CD8-positive, alpha-beta memory T cell (primary cell): ENCODE data around the gene CEP120. TPM values are rescaled to one million over a fixed set of nuclear protein-coding genes. Genes with fewer than 3 reads are reported as not detected.
A peak's percentile ranks its signal among the peaks of the same experiment; 100 is the strongest.
"Not testable (repeated sequence)": the region's sequence is repeated elsewhere in the genome, so short reads cannot be mapped to it uniquely, and the experiment has no call there.

Experiments
- CTCF ChIA-PET: fragments of 350-600 bp; sonication (Branson Sonifier 250); formaldehyde crosslinking; loops from one replicate; lab custom pipeline; 2021; ENCODE audit warnings: antibody characterized with exemption; lab: Charles Lee
- POLR2A ChIA-PET: fragments of 350-600 bp; sonication (Branson Sonifier 250); formaldehyde crosslinking; loops from one replicate; lab custom pipeline; 2021; ENCODE audit warnings: antibody characterized with exemption; lab: Charles Lee
- DNase-seq, 5 donors: peaks; one replicate each; pipeline versions ENCODE4 v3.0.0 to v3.0.0-alpha.2; 2020 to 2022; ENCODE audit warnings: mixed read lengths in 1 of 5
- H3K27ac ChIP-seq: one replicate; pipeline ENCODE4 v1.7.0; 2013; ENCODE audit warnings: low read depth, mild to moderate bottlenecking, low read length, moderate library complexity
- H3K27me3 ChIP-seq: 2 replicates; pipeline ENCODE4 v1.7.0; 2013; ENCODE audit warnings: low read length, mild to moderate bottlenecking; ENCODE audit not compliant: insufficient read depth, poor library complexity, severe bottlenecking
- H3K36me3 ChIP-seq: 2 replicates; pipeline ENCODE4 v1.7.0; 2013; ENCODE audit warnings: mild to moderate bottlenecking, low read length, moderate library complexity; ENCODE audit not compliant: insufficient read depth
- H3K4me1 ChIP-seq: 2 replicates; pipeline ENCODE4 v1.7.0; 2013; ENCODE audit warnings: mild to moderate bottlenecking, low read length, moderate library complexity; ENCODE audit not compliant: insufficient read depth
- H3K4me3 ChIP-seq: 2 replicates; pipeline ENCODE4 v1.7.0; 2013; ENCODE audit warnings: mild to moderate bottlenecking, low read length
- H3K9me3 ChIP-seq: 2 replicates; pipeline ENCODE4 v1.7.0; 2013; ENCODE audit warnings: mild to moderate bottlenecking, low read length
- H3K27ac Mint-ChIP-seq, 8 donors: one replicate each; pipeline ENCODE4 v1.8.0; 2020 to 2021; ENCODE audit warnings: mixed read lengths in 8 of 8, mild to moderate bottlenecking in 6 of 8, inconsistent platforms in 3 of 8, moderate library complexity in 3 of 8
- H3K27me3 Mint-ChIP-seq, 2 donors: one replicate each; pipeline ENCODE4 v1.8.0; 2020 to 2021; ENCODE audit warnings: mixed read lengths in 2 of 2, mild to moderate bottlenecking in 1 of 2, moderate library complexity in 1 of 2
- H3K36me3 Mint-ChIP-seq, 3 donors: one replicate each; pipeline ENCODE4 v1.8.0; 2020 to 2021; ENCODE audit warnings: mixed read lengths in 3 of 3, inconsistent platforms in 1 of 3, mild to moderate bottlenecking in 1 of 3
- H3K4me1 Mint-ChIP-seq, 3 donors: one replicate each; pipeline ENCODE4 v1.8.0; 2020 to 2021; ENCODE audit warnings: mixed read lengths in 3 of 3, inconsistent platforms in 1 of 3, mild to moderate bottlenecking in 1 of 3
- H3K4me3 Mint-ChIP-seq, 7 donors: one replicate each; pipeline ENCODE4 v1.8.0; 2020 to 2021; ENCODE audit warnings: mixed read lengths in 7 of 7, mild to moderate bottlenecking in 6 of 7, moderate library complexity in 4 of 7, inconsistent platforms in 2 of 7
- H3K9me3 Mint-ChIP-seq, 5 donors: one replicate each; pipeline ENCODE4 v1.8.0; 2020 to 2022; ENCODE audit warnings: mixed read lengths in 5 of 5, mild to moderate bottlenecking in 3 of 5, moderate library complexity in 2 of 5, inconsistent platforms in 1 of 5
- polyA plus RNA-seq: library from polyadenylated mRNA; unstranded; fragments of 300-500 nt; fragmentation: Illumina TruSeq; gene quantifications from one replicate; pipeline ENCODE4 v1.2.3, GENCODE V29; 2021
- total RNA-seq, 2 experiments: library from RNA; stranded (reverse); gene quantifications; one replicate each; pipeline ENCODE4 v1.2.3, GENCODE V29; 2021

Gene CEP120
- total RNA-seq = 10 to 100 TPM; 23.5 to 25.6 TPM
- polyA plus RNA-seq = 31.8 TPM

- peak within 1 kb of the TSS in 1 of 8 donors; percentile 99 for H3K27ac Mint-ChIP-seq
- peaks cover 15 to 20% (median 16%) of the 10 kb centered on the region in 3 donors for H3K4me1 Mint-ChIP-seq
- Histone ChIP-seq H3K4me3 (peak within 1 kb of the TSS; percentile 72), H3K27ac (peak within 1 kb of the TSS; percentile 97), H3K9me3 (no peaks in the 10 kb centered on the region), H3K36me3 (no peaks in the 10 kb centered on the region), H3K27me3 (no peaks in the 10 kb centered on the region), H3K4me1 (peaks cover 34% of the 10 kb centered on the region)
- ChIA-PET CTCF (interaction anchor here (0.7 to 3.1 kb wide), 34 partner anchors 10 to 1462 kb away, joined by 3 to 36 read pairs (median 4); partner anchors contain the start of genes CSNK1G3, SNX2, SNX24 and SRFBP1), POLR2A (interaction anchor here (0.6 to 3.0 kb wide), 18 partner anchors 10 to 1462 kb away, joined by 3 to 68 read pairs (median 4); partner anchors contain the start of genes CSNK1G3 and SNX2)
- no peak within 1 kb of the TSS for H3K4me3 Mint-ChIP-seq
- no peaks in the 10 kb centered on the region for H3K9me3 Mint-ChIP-seq
- DNase-seq = peak; percentile 94 to 99 (median 95)
- no peaks in the 10 kb centered on the region for H3K27me3 Mint-ChIP-seq
- peaks cover 0 to 19% (median 3%) of the 10 kb centered on the region in 3 donors for H3K36me3 Mint-ChIP-seq
Measured at GRCh38 chr5:123423278-123424149, at the start of gene CEP120. Gene CEP120 (minus strand): TSS chr5:123423403. CDS start chr5:123422998, 405 bp downstream.

GRCh38 chr5:123472150-123472924 is 49.1 kb upstream of the CEP120 start:
- H3K4me1 ChIP-seq = no peaks in the 10 kb centered on the region
- CTCF ChIA-PET = no interaction called here
- Mint-ChIP-seq H3K4me3 (no peak overlapping the region), H3K4me1 (no peaks in the 10 kb centered on the region), H3K27me3 (peaks cover 12 to 33% of the 10 kb centered on the region in 2 donors), H3K36me3 (peaks cover 0 to 5% (median 0%) of the 10 kb centered on the region in 3 donors), H3K9me3 (peaks cover 0 to 3% (median 2%) of the 10 kb centered on the region in 5 donors), H3K27ac (no peak overlapping the region)
- no peaks in the 10 kb centered on the region for H3K36me3 ChIP-seq
- no peaks in the 10 kb centered on the region for H3K9me3 ChIP-seq
- POLR2A ChIA-PET = no interaction called here
- no peak for DNase-seq
- no peaks in the 10 kb centered on the region for H3K27me3 ChIP-seq
- H3K4me3 ChIP-seq = no peak overlapping the region
- H3K27ac ChIP-seq = no peak overlapping the region

GRCh38 chr5:123471385-123471784 is 48.2 kb upstream of the CEP120 start:
- Mint-ChIP-seq H3K4me3 (no peak overlapping the region), H3K36me3 (peaks cover 0 to 8% (median 2%) of the 10 kb centered on the region in 3 donors), H3K4me1 (no peaks in the 10 kb centered on the region), H3K27ac (no peak overlapping the region), H3K9me3 (peaks cover 0 to 7% (median 3%) of the 10 kb centered on the region in 5 donors), H3K27me3 (peaks cover 16 to 38% of the 10 kb centered on the region in 2 donors)
- Histone ChIP-seq H3K4me3 (no peak overlapping the region), H3K9me3 (no peaks in the 10 kb centered on the region), H3K27me3 (no peaks in the 10 kb centered on the region), H3K27ac (no peak overlapping the region), H3K4me1 (no peaks in the 10 kb centered on the region), H3K36me3 (no peaks in the 10 kb centered on the region)
- ChIA-PET POLR2A (no interaction called here), CTCF (no interaction called here)
- no peak for DNase-seq

DNA sequence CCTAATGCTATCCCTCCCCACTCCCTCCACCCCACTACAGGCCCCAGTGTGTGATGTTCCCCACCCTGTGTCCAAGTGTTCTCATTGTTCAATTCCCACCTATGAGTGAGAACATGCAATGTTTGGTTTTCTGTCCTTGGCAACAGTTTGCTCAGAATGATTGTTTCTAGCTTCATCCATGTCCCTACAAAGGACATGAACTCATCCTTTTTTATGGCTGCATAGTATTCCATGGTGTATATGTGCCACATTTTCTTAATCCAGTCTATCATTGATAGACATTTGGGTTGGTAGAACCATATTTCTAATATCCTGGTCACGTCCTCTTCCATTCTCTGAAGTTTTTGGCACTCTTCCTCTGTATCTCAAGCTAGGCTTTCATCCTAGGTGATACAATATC is 43.6 kb upstream of the CEP120 start:
- peaks cover 16 to 32% of the 10 kb centered on the region in 2 donors for H3K27me3 Mint-ChIP-seq
- CTCF ChIA-PET = not testable (repeated sequence)

DNA sequence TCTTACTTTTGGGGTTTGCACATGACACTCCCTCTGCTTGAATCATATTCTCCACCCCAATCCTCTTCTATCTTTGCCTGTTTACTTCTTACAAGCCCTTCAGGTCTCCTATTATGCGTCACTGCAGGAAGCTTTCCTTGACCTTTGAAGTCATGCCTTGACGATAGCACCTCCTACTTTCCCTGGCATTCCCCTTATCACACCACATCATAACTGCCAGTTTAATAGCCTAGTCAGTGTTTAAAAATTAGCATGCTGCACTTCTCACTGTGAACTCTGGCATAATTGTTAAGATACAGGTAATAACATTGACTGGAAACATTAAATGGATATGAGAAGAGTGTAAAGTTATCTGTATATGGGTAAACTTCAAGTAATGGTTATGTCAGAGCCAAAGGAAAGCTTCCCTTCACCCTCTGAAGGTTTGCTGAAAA is 37.1 kb upstream of the CEP120 start:
- no peak for DNase-seq
- Mint-ChIP-seq H3K36me3 (no peaks in the 10 kb centered on the region), H3K27me3 (no peaks in the 10 kb centered on the region), H3K9me3 (no peaks in the 10 kb centered on the region), H3K27ac (peak overlapping the region in 1 of 8 donors; percentile 7), H3K4me1 (peaks cover 4 to 8% (median 7%) of the 10 kb centered on the region in 3 donors), H3K4me3 (no peak overlapping the region)
- Histone ChIP-seq H3K36me3 (no peaks in the 10 kb centered on the region), H3K4me1 (no peaks in the 10 kb centered on the region), H3K9me3 (no peaks in the 10 kb centered on the region), H3K4me3 (no peak overlapping the region), H3K27me3 (no peaks in the 10 kb centered on the region), H3K27ac (no peak overlapping the region)
- POLR2A ChIA-PET = no interaction called here
- CTCF ChIA-PET = no interaction called here

More for the DNA sequence above, 43.6 kb upstream of the CEP120 start:
- POLR2A ChIA-PET, H3K4me1 Mint-ChIP-seq, H3K27me3 ChIP-seq, H3K27ac ChIP-seq, H3K4me3 Mint-ChIP-seq, H3K9me3 ChIP-seq, H3K27ac Mint-ChIP-seq, H3K36me3 Mint-ChIP-seq, H3K9me3 Mint-ChIP-seq, H3K36me3 ChIP-seq, DNase-seq, H3K4me3 ChIP-seq, H3K4me1 ChIP-seq: not testable (repeated sequence)

DNA sequence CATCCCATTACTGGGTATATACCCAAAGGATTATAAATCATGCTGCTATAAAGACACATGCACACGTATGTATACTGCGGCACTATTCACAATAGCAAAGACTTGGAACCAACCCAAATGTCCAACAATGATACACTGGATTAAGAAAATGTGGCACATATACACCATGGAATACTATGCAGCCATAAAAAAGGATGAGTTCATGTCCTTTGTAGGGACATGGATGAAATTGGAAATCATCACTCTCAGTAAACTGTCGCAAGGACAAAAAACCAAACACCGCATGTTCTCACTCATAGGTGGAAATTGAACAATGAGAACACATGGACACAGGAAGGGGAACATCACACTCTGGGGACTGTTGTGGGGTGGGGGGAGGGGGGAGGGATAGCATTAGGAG is 35.8 kb upstream of the CEP120 start:
- H3K4me3 ChIP-seq, H3K36me3 Mint-ChIP-seq, CTCF ChIA-PET, H3K9me3 ChIP-seq, H3K36me3 ChIP-seq, DNase-seq, H3K27me3 Mint-ChIP-seq, H3K4me3 Mint-ChIP-seq, H3K4me1 Mint-ChIP-seq, H3K27ac Mint-ChIP-seq, H3K4me1 ChIP-seq, H3K27me3 ChIP-seq, POLR2A ChIA-PET, H3K27ac ChIP-seq, H3K9me3 Mint-ChIP-seq: not testable (repeated sequence)

GRCh38 chr5:123456242-123456641 is 33.0 kb upstream of the CEP120 start:
- CTCF ChIA-PET = no interaction called here
- Histone ChIP-seq H3K9me3 (no peaks in the 10 kb centered on the region), H3K36me3 (no peaks in the 10 kb centered on the region), H3K4me3 (no peak overlapping the region), H3K27ac (no peak overlapping the region), H3K27me3 (no peaks in the 10 kb centered on the region), H3K4me1 (no peaks in the 10 kb centered on the region)
- no peaks in the 10 kb centered on the region for H3K9me3 Mint-ChIP-seq
- peaks cover 0 to 1% of the 10 kb centered on the region in 2 donors for H3K27me3 Mint-ChIP-seq
- H3K4me3 Mint-ChIP-seq = no peak overlapping the region
- no peak overlapping the region for H3K27ac Mint-ChIP-seq
- DNase-seq = no peak
- peaks cover 4 to 8% (median 7%) of the 10 kb centered on the region in 3 donors for H3K4me1 Mint-ChIP-seq
- POLR2A ChIA-PET = no interaction called here
- H3K36me3 Mint-ChIP-seq = no peaks in the 10 kb centered on the region

DNA sequence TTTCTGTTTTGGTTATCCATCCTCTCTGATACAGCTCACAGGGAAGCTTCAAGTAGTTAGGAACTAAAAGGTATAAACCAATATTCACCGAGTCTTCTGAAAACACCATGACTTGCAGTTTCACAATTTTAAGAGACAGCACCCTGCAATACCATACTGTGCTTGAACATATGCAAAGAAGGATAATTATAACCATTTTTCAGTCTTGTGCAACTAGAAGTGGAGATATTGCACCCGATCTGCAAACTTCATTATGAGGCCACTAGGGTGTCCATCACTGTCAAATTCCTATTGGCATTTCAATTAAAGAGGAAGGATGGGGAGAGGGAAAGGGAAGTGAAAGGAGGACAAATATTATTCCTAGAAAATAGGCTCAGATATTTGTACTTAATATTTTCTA is 32.4 kb upstream of the CEP120 start:
- no peak overlapping the region for H3K4me3 Mint-ChIP-seq
- H3K36me3 Mint-ChIP-seq = no peaks in the 10 kb centered on the region
- no peaks in the 10 kb centered on the region for H3K9me3 ChIP-seq
- peaks cover 4 to 7% (median 7%) of the 10 kb centered on the region in 3 donors for H3K4me1 Mint-ChIP-seq
- DNase-seq = no peak
- H3K27ac ChIP-seq = no peak overlapping the region
- no peaks in the 10 kb centered on the region for H3K36me3 ChIP-seq
- H3K4me3 ChIP-seq = no peak overlapping the region
- no peaks in the 10 kb centered on the region for H3K27me3 ChIP-seq
- CTCF ChIA-PET = no interaction called here
- peak overlapping the region in 1 of 8 donors; percentile 4 for H3K27ac Mint-ChIP-seq
- POLR2A ChIA-PET = no interaction called here
- no peaks in the 10 kb centered on the region for H3K9me3 Mint-ChIP-seq
- peaks cover 0 to 1% of the 10 kb centered on the region in 2 donors for H3K27me3 Mint-ChIP-seq
- no peaks in the 10 kb centered on the region for H3K4me1 ChIP-seq
